ENCODE data around the gene ACO2. TPM values are rescaled to one million over a fixed set of nuclear protein-coding genes. Genes with fewer than 3 reads are reported as not detected.

Gene ACO2
- total RNA-seq, 4 donors from 2014 or later = 78.7 to 218 (median 90.0) TPM

DNA sequence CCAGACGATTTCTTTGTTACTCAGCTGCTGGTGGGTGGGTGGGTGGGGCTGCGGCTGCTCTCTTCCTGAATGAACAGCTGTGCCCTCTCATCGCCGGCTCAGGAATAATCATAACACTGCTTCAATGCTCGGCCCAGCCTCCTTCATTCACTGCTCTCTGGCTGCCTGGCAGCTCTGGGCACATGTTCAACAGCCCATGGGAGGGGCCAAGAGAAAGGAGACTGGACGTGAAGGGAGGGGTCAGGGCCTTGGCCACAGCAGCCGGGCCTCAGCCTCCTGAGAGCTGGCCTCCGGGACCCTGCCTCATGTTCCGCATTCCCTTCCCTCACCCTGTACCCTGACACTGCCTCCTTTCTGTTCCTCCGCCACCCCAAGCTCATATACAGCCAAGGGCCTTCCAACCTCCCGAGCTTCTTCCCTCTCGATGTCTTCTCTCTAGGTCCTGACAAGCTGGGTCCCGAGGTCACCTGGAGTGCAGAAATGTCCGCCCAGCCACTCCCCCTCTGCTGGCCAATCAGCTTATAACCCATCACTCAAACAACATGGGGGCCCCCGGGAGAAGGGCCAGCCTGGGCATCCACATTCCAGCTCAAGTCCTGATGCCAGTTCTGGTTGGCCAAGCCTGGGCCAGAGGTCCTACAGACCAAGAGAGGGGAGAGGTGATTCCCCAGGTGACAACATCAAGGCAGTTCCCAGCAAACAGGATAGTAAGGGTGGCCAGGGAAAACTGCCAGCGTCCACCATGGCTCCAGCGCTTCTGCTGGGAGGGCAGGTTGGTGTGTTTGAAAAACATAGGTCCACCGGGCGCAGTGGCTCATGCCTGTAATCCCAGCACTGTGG is 88.7 kb downstream of the ACO2 start:
- TF ChIP-seq, protein P1, sequence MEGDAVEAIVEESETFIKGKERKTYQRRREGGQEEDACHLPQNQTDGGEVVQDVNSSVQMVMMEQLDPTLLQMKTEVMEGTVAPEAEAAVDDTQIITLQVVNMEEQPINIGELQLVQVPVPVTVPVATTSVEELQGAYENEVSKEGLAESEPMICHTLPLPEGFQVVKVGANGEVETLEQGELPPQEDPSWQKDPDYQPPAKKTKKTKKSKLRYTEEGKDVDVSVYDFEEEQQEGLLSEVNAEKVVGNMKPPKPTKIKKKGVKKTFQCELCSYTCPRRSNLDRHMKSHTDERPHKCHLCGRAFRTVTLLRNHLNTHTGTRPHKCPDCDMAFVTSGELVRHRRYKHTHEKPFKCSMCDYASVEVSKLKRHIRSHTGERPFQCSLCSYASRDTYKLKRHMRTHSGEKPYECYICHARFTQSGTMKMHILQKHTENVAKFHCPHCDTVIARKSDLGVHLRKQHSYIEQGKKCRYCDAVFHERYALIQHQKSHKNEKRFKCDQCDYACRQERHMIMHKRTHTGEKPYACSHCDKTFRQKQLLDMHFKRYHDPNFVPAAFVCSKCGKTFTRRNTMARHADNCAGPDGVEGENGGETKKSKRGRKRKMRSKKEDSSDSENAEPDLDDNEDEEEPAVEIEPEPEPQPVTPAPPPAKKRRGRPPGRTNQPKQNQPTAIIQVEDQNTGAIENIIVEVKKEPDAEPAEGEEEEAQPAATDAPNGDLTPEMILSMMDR (IDR thresholded peaks at IDR 0.05; ENCODE audit: low read depth) = no peak

DNA sequence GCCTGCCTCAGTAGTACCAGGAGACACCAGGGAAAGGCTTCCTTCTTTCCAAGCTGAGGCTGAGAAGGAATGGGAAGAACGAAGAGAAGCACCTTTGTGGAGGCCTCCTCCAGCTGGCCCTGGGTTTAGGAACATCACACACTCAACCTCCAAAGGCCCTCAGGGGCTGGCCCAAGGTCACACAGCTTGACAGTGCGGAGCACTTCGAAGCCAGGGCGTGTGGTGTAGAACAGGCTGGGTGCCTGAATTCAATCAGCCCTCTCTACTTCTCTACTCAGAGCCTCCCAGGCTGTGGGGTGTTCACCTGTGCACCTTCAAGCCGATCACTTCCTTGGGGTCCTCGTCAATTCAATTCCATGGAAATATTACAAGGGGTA is 91.2 kb downstream of the ACO2 start:
- TF ChIP-seq, protein P1 (IDR thresholded peaks at IDR 0.05; ENCODE audit: low read depth) = no peak

DNA sequence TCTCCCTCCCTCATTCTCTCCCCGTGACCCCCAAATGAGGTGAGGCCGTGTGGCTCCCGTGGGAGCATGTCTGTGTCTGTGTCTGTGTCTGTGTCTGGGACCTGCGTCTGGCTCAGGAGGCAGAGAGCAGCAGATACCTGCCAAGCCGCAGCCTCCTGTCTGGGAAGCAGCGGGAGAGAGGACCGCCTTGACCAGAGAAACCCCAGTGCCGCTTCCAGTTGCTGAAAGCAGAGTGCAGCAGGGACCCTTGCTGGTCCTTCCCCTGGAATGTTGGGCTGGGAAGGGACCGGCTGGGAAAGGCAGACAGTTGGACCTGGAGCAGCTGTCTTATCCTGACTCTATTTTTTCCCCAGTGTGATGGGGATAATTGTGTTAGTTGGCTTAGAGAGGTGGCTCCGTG is 92.4 kb downstream of the ACO2 start:
- TF ChIP-seq, protein P1 (IDR thresholded peaks at IDR 0.05; ENCODE audit: low read depth) = no peak

DNA sequence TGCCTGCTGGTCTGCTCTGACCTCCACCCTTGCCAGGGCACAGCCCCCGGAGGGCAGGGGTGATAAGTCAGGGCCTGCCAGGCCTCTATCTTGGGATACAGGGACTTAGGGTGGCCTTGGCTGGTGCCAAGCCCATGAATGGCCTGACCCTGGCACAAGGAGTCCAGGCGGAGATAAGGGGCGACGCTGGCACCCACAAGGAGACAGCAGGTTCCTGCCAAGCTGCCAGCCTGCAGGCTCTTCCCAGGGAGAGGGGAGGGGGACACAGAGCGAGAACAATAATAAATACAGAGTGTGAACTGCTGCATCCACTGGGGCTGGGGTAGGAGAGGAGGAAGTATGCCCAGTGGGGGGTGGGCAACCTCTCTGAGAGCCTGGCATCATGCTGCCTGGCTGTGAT is 92.9 kb downstream of the ACO2 start:
- TF ChIP-seq, protein P1 (IDR thresholded peaks at IDR 0.05; ENCODE audit: low read depth) = no peak

DNA sequence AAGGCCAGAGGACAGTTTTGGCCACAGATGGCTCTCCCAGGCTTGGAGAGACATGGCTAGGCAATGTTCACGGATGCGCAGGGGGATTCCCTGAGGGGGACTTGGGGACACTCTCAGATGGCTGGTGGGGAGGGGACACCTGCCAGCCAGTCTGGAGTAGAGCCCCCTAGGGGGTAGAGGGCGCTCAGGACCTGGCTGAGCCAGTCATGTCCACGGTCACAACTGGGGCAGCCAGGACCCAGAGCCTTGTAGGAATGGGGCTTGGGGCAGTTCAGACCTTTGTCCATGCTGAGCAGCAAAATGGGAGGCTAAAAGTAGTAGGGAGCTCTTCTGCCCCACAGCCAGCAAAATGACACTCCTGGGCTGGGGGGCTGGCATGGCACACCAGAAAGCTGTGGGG is 93.5 kb downstream of the ACO2 start:
- TF ChIP-seq, protein P1 (IDR thresholded peaks at IDR 0.05; ENCODE audit: low read depth) = no peak

DNA sequence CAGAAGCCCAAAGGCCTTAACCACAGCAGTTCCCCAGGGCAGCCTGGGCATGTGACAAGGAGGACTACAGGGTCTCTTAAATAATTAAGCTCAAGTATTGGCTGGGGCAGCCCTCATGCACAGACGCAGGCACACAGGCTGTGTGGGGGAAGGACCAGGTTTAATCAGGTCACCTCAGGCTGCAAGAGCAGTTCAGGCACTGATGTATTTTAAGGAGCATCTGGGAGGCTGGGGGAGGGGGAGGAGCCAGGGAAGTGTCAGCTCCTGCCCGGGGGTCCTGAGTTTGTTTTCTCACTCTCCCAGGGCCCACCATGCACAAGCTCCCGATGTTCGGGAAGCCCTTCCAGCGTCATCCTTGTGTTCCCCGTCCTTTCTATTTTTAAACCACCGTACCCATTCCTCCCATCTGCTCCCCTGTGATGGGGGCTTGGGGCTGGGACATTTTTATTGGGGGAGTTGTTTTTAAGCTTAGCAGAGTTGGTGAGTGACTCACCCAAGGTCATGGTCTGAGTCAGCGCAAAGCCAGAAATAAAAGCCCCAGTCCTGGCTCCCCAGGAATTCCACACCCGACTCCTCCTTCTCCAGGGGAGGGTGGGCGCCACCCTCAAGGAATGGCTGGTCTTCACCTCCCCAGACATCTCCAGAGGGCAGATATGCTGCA is 94.3 kb downstream of the ACO2 start:
- TF ChIP-seq, protein P1 (IDR thresholded peaks at IDR 0.05; ENCODE audit: low read depth) = no peak

DNA sequence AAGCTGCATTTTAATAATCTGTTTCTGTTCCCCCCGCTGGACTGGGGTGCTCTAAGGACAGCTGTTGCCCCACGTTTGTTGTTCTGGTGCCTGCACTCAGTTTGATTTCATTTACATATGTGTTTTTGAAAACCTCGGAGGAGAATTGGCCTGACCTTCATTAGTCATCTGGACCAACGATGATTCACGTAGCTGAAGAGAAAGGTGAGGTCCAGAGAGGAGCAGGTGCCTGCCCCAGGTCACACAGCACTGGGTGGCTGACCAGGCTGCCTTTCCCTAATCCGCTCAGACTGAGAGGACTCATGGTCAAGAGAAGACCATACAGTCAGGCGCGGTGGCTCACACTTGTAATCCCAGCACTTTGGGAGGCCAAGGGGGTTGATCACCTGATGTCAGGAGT is 95.6 kb downstream of the ACO2 start:
- TF ChIP-seq, protein P1 (IDR thresholded peaks at IDR 0.05; ENCODE audit: low read depth) = no peak

Data from subcutaneous adipose tissue (tissue), 4 donors.